NCI-H510A treated with DMSO at 0.1 percent for 48 hours (cell line): ENCODE data around the gene NPM3.

Experiments used
- DNase-seq: peaks from one replicate; lab custom pipeline; 2025; lab: John Stamatoyannopoulos, UW

NPM3 gene

DNA sequence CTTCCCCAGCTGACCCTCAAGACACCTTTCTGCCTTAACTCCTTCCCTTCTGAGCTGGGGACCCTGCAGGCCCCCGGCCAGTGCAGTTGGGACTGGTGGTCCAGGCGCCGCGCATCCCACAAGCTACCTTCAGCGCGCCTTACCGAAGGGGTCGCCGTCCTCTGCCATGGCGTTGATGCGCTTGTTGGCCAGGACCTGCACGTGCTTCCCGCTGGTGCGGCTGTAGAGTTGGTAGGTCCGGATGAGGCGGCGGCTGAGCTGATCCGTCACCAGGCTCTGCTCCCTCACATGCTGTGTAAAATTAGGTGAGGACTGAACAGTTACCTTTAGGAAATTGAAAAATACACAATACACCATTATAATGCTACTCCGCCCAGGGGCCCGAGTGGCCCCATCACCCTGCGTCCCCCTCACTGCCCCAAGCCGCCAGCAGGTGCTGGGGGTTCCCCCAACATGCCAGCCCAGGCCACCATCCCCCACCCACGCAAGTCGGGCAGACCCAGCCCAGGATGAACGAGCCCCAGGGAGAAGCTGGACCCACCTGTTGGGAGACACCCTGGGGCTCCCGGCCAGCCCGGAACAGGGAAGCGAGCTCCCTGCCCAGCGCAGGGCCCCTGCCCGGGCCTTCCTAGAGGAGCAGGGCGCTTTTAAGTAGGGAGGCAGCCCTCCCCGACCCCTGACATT is 8.5 kb downstream of the NPM3 start:
- DNase-seq, result no peak

DNA sequence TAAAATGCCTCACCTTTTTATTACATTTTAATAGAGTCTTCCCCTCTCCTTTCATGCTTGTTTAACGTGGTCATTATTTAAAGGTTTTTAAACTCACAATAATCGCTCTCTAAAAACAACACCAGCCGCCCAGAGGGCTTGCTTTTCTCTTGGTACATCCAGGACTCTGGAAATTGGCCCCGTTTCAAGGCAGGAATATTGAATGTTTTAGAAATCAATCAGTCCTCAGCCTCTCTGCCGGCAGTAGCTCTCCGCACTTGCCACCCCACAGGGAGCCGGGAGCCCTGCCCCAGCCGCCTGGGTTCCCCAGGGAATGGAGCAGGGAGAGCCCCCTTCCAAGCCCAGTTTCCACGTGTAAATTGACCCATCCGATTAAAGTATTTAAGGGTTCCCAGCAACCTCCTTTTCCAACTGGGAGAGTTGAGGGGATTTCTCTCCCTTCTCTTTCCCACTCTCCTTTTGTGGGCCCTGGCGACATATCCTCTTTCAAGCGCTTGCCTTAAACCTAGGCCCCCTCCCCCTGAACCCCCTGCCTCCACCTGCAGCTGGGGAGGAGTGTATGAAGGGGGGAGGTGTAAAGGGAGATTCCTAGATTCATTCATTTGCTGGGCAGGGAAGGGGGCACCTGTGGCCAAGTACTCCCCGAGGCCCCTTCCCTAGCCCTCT is 9.2 kb downstream of the NPM3 start:
- DNase-seq, result no peak

DNA sequence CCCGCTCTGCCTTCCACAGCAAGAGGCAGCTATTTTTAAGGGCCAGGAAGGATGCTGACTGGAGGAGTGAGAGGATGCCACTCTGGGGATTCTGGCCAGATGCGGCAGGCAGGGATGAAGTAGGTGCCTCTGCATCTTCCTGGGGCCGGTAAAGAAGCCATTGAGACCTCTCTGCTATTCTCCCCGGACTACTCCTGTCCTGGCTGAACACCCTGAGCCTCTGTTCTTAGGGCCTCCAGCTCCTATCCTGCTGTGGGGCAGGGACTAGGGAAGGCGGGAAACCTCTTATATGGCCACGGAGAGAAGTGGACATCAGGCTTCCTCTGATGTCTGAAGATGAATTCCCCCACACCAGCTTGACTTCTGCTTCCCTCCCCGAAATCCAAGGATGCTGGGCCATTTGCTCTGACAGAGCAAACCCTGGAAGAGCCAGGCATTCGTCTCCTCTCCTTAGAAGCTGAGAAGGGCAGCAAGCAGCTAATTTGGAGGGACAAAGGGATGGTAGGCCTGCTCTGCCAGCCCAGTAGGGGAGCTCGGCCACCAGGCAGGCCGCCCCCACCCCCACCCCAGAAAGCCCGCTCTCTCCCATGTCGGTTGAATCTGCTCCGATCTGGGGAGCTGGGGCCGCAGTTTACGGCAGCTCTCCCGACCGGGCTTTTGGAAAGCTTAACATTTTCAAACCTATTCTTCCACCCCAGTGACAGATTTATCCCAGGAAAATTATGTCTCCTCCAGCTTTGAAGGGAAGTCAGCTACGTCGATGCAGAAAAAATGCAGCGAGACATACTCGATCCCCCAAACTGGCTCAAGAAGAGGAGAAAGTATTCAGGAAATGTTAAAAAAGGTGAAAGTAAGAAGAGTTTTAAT is 10.1 kb downstream of the NPM3 start:
- no peak for DNase-seq

DNA sequence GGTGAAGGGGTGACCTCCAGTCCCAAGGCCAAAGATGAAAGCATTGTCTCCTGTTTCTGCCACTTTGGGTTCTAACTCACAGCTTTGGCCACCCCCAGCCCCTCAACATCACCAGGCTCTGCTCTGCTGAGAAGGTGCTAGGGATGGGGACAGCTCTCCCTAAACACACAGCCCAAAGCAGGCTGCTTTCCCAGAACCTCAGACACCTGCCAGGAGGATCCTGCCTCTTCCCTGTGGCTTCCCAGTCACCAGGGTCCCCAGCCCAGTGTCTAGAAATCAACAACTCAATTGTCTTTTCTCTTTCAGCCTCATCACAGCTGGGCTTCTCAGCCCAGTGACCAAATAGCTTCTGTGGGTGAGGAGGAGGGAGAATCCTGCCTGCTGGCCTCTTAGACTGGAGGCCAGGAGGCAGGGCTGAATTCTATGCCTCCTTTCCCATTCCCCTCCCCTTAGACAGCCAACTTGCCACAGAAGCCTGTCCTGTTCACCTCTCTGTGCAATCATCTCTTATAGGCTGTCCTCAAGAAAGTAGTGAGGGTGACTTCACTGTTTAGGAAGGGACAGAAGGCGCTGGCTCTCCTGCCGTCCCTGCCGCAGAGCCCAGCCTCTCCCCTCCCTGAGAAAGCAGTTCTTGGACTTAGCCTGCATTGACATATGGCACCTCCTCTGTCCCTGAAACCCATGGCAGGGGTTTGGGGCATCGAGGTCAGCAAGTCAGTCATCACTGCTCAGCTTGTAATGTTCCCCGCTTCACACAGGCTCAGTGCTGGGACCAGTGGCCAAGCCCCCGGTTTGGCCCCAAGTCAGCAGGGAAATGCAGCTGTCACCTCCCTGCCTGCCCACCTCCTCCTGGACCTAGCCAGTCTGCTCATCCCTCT is 11.0 kb downstream of the NPM3 start:
- no peak for DNase-seq

DNA sequence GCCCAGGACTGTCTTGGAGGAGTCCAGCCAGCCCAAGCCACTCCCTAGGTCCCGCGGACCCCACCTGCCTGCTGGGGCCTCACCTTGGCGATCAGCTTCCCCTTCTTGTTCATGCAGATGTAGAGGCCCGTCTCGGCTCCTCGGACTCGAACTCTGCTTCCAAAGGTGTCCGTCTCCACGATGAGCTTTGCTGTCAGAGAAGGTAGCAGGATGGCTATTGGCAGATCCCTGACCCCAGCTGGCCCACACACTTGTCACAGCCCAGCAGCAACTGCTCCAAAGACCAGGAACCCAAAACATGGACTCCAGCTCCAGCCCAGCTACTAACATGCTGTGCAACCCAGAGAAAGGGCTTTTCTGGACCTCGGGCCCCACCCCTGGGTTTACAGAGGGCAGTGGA is 11.9 kb downstream of the NPM3 start:
- DNase-seq, result no peak

DNA sequence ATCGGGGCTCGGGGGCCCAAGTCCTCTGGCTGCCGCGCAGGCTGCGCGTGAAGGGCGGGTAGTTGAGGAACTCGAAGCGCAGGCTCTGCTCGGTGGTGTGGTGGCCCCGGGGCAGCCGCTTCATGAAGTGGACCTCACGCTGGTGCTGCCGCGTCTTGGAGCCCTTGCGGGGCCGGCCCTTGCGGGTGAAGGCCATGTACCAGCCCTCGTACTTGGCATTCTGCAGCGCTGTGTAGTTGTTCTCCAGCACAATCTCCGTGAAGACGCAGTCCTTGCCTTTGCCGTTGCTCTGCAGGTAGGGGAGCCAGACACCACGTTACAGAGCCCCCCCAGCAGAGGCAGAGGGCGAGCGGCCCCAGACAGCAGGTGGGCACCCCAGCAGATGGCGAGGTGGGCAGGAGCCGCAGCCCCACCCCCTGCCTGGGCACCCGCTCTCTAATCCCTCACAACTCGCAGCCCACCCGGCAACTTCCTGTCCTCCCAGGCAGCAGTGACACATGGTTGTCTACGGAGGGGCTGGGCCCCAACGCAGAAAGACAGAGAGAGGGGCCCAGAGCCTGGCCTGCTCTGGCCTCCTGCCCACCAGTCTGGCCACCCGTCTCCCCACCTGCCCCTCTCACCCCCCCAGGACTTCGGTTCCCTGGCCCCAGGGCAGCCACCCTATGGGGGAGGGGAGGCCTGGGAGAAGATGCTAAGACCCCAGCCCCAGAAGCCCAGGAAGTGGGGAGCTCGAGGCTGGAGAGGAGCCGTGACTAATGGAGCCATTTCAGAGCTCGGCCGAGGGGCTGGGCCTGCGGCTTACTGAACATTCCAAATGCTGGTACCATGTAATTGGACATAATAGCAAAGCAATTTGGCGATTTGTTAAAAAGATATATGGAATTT is 12.7 kb downstream of the NPM3 start:
- DNase-seq, result no peak

DNA sequence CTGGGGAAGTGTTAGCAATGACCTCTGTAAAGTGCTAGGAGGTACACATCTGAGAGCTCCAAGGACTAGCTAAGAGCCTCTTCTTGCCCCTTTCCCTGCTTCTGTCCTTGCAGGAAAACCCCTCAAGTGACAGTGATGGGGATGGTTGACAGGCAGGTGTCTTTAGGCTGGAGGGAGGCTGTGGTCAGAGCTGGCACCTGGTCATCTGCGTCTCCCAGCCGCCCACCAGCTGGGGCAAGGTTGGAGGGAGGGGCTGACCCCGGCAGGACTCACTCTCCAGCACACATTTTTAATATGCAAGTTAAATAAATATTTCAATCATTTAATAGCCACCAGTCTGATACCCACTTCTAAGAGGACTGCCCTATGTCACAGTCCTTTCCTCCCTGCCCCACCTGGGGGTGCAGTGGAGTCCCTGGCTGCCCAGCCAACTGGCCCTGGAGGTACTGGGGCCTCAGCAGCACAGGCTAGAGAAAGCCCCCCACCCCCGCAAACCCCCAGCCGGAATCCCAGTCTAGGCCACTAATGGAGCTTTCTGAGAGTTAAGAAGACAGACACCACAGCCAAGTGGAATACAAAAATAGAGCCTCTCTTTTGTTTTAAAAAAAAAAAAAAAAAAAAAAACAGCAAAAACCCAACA is 13.6 kb downstream of the NPM3 start:
- no peak for DNase-seq

DNA sequence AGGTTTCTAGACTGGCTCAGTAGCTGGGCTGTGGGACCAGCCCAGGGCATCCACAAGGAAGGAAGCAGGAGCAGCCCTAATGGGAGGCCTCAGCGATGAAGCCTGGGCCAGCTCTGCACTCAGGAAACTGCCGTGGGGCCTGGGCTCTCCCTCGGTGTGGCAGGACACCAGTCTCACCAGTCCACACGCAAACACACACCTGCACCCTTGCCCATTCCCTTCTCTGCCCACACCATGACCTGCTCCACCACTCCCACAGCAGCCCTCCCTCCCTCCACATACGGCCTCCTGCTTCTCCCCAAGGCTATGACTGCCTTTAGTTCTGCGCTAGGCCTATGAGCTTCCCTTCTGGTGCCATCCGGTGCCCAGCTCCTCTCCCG is 14.5 kb downstream of the NPM3 start:
- no peak for DNase-seq

DNA sequence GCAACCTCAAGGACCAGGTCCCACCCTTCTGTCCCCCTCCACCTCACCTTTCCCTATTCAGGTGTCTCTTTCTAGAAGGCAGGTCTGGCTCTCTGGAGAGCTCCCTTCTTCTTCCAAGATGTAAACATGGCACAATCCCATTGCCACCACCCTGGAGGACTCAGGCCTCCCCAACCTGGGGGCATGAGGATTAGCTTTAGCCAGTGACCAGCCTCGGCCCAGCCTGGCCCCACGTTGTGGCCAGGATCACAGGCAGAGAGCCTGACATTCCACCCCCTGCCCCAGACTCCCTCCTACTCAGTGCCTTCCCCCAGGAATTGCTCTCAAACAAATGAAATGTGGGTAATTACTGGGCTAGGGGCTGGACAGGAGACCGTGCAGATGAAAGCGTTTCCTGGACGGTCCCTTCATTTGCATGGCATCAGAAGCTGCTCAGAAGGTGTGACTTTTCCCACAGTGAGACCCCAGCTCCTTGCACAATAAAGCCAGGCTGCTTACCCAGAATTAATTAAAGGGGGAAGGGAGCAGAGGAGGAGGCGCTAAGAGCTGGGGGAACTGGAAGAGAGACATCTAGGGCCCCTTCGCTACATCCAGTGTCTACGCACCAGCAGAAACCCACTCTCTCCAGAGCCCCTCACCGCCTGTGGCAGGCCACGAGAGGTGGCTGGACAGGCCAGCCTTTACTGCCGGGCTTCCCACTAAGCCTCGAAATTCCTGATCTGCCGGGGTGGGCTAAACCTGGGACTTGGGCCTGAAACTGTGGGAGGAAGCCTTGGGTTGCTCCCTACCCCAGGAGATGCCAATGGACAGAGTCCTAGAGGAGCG is 15.1 kb downstream of the NPM3 start:
- no peak for DNase-seq

DNA sequence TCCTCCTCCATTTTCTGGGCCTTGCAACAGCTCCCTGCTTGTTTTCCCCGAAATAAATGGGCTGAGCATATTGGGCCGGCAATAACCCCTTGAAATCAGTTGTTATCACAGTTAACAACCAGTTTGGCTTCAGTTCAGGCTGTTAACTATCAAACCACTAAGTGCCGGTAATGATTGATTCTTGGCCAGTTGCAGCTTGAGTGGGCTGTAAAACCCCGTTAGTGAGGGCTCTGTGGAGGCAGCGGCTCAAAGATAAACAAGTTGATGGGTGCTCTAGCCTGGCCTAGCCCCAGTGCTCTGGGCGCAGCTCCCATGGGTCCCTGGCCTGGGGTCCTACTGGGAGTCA is 15.7 kb downstream of the NPM3 start:
- DNase-seq, result no peak

DNA sequence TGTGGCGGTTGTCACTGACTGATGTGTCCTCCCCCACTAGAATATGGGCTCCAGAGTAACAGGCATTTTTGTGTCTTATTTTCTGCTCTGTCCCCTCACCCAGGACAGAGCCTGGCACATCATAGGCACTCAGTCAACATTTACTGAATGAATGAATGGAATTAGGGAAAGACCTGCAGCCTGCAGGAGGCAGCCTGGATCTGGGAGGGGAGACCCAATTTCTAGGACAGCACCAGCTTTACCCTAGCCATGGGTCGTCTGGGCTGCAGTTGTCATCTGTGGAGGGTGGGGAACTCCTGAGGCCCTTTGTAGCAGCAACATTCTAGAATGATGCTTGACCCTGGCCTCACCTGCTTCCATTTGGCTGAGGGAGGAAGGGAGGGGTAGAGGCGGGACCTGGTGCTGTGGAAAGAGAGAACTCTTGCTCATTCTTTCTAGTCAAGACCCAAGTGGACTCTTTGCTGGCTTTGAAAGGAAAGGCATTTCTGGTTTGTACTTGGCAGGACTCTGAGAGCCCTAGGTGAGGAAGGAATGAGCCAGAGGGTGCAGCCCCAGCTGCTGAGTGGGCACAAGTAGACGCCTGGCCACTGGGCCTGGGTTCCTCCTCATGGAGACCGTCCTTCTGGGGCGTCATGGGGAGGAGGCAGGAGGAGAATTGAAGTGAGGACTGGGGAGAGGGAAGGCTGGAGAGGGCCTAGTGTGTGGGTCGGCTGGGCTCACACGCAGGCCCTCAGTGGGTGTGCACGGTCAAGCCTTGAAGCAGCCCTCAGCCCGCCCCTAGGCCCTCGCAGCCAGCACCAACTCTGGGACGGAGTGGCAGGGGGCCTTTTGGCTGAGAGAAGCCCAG is 16.3 kb downstream of the NPM3 start:
- DNase-seq, result no peak

DNA sequence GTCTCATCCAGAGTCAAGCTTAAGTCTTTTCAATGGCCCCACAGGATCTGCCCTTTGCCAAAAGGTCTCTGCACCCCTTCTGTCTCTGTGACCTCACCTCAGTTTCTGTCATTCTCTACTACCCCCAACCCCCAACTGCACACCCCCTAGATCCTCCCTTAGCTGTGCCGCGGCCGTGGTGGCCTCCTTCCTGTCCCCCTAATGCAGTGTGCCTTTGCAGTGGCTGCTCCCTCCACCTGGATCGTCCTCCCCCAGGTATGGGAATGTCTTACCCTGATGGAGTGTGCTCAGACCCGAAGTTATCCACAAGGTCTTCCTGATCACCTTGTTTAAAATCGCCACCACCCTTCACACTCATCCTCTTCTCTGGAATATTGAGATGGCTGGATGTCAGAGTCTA is 16.9 kb downstream of the NPM3 start:
- DNase-seq, result no peak

DNA sequence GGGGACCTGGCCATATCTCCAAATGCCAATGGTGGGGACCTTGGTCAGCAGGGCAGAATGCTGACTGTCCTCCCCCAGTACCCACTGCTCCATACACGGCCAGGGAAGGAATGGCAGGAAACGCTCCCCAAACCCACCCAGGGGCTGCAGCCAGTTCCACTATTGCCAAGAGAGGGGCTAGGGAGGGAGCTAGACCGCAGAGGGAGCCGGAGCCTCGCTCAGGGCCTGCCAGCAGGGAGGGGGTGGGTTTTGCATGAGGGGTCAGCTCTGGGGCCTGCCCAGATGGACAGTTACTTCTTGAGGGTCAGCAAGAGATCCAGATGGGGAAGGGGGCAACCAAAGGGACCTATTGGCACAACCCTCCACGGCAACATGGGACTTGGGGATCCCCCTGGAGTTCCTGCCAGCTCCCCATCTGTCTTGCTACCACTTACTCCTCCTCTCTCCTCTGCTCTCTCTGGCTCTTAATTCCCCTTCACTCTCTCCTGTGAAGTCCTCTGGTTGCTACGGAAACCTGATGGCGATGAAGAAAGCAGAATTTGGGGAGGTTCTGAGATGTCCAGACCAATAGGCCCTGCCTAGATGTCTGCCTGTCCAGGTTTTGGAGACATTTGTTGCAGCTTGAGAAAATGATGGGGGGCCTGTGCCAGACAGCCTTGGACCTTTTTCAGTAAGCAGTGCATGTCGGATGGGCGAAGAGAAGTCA is 20.0 kb downstream of the NPM3 start:
- DNase-seq, result no peak

DNA sequence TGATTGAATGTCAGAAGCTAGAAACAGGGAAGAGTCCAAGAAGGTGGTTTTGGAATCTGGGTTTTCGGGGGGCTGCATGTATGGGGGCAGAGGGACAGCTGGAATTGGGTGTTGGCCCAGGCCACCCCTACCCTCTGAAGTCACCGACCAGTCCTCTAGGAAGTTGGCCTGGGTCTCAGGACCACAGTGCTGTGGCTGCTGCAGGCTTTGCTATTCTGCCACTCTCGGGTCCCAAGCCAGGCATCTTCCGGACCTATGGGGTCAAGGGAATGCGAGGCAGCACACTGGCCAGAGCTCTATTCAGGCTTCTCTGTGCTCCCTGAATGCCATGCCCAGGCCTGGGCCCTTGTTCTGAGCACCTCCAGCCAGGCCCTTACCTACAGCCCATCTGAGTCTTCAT is 20.5 kb downstream of the NPM3 start:
- DNase-seq, result no peak

DNA sequence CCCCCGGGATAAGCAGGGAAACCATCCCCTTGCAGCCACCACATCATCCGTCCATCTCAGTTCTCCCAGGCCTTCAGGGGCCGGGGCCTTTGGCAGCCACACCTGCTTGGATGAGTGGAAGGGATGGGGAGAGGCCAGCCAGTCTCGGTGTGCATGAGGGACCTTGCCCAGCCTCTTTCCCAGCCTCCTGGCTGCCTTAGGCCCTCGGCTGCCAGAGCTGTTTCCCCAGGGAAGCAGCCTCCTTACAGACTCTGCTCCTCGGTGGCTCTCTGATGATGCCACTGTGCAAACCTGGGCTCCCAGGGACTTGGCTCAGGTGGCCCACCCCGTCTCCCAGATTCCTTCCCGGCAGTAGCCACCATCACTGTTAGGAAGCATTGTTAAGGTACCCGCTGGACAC is 22.0 kb downstream of the NPM3 start:
- no peak for DNase-seq

DNA sequence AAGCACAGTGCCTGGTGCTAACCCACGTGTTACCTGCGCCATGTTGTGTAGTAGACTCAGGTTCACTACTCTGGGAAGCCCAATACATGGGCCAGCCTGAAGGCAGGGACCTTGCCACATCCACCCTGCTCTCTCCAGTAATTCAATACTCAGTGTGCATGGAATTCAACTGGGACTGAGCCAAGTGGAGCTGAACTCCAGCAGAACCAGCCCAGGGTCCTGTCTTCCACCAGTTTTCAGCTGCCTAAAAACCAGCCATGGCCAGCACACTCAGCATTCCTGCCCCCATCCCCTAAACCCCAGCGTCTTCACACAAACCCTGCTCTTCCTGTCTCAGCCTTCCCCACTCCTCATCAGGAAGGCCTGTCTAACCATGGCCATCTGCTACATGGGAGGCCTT is 22.7 kb downstream of the NPM3 start:
- no peak for DNase-seq

DNA sequence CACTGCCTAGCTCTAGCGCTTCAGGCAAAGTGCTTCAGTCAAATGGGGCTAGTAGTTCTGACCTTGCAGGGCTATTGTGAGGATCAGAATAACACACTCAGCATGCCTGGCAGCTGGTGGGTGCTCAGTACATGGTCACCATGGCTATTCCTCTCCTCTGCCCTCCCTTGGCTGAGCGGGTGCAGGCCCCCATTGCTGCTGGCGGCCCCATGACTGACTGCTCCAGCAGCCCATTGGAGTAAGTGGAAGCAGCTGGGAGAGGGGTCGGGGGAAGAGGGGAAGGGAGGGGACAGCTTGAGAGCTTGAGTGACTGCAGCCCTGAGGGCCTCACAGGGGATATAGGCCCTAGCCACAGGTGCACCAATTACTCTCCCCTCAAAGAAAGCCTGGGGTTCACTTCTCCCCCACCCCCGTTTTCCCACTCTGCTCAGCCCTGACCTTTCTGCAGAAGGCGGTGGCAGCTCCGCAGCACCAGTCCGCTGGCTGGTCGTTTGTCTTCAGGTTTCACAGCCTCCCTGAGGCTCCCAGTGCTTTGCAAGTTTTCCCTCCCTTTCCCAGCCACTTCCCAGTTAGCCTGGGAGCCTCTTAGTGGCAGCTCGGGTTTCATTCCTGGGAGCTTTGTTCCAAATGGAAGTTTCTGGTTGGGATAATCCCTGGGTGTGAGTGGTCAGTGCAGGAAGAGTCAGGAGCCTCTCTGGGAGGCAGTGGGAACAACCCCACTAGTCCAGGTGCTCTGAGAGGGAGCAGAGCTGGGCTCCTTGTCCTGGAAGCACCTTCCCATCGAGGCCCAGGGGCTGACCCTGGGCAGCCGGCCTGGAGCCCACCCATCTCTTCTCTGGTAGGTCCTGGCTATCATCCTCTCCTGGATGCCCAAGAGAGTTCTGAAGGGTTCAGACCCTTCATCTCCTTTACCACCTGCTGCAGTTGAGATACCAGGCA is 23.7 kb downstream of the NPM3 start:
- DNase-seq, result no peak
